ENCODE results near the gene ZNF845. TPM values are rescaled to one million over a fixed set of nuclear protein-coding genes. Genes with fewer than 3 reads are reported as not detected.
"Not testable (repeated sequence)": the region's sequence is repeated elsewhere in the genome, so short reads cannot be mapped to it uniquely, and the experiment has no call there.

The ZNF845 gene
- total RNA-seq, 1 experiment from 2014 or later, result 18.5 TPM

DNA sequence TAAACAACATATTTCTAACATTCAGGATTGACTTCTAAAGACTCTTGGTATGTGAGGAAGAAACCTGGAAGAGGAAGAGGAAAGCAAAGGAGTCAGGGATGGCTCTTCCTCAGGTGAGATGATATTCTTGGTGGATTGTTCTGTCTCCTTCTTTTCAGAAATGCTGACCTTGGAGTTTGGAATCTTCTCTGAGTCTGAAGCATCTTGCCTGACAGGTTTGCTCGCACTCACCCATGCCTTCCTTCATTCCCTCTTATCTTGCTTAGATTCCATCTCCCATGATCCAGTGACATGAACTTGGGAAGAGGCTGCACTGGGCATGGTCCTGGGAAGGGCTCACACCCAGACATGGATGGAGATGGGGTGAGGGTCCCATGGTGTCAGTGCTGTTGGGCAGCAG lies 64.4 kb downstream of the ZNF845 start:
- DNase-seq (ENCODE audit: low spot score); POLR2A ChIA-PET; H3K27me3 Mint-ChIP-seq (ENCODE audit: low read depth); ATAC-seq; H3K9me3 Mint-ChIP-seq; CTCF ChIA-PET; H3K4me3 Mint-ChIP-seq: not testable (repeated sequence)
- Mint-ChIP-seq H3K36me3 (peaks cover 36% of the 10 kb centered on the region), H3K4me1 (peaks cover 37% of the 10 kb centered on the region), H3K27ac (0 out of 2 replicates have a peak overlapping the region, but pooled peaks have one; percentile 38)

Other genes starting within 250 kb of the ZNF845 start
- 53.8 to 54.6 TPM (median 54.5 TPM) in 3 replicates for gene ZNF160, start 230.3 kb upstream of the ZNF845 start, total RNA-seq (2021)
- gene ZNF415, start 200.8 kb upstream of the ZNF845 start, total RNA-seq (2021), result 9.3 to 11.2 TPM (median 11.2 TPM) in 3 replicates
- 10.9 to 11.3 TPM (median 11.0 TPM) in 3 replicates for gene ZNF347, start 174.7 kb upstream of the ZNF845 start, total RNA-seq (2021)
- gene ZNF665, start 140.4 kb upstream of the ZNF845 start, total RNA-seq (2021), result 5.3 to 7.5 TPM (median 5.7 TPM) in 3 replicates
- 56.9 to 60.1 TPM (median 58.8 TPM) in 3 replicates for gene ZNF677, start 78.9 kb upstream of the ZNF845 start, total RNA-seq (2021)
- gene VN1R2, start 75.5 kb upstream of the ZNF845 start, total RNA-seq (2021), result not detected in 3 replicates
- not detected in 3 replicates for gene VN1R4, start 66.0 kb upstream of the ZNF845 start, total RNA-seq (2021)
- 46.9 to 59.7 TPM (median 48.6 TPM) in 3 replicates for gene ZNF525, start 32.0 kb downstream of the ZNF845 start, total RNA-seq (2021)
- 18.3 to 23.6 TPM (median 19.6 TPM) in 3 replicates for gene ZNF765, start 61.4 kb downstream of the ZNF845 start, total RNA-seq (2021)
- gene ZNF761, start 98.2 kb downstream of the ZNF845 start, total RNA-seq (2021), result 28.4 to 29.7 TPM (median 29.4 TPM) in 3 replicates
- 15.2 to 17.6 TPM (median 17.5 TPM) in 3 replicates for gene ZNF813, start 134.0 kb downstream of the ZNF845 start, total RNA-seq (2021)
- gene ZNF331, start 204.4 kb downstream of the ZNF845 start, total RNA-seq (2021), result 56.0 to 62.0 TPM (median 56.7 TPM) in 3 replicates